Keratinocyte (primary cell): ENCODE measurements around the gene TPI1. TPM values are rescaled to one million over a fixed set of nuclear protein-coding genes. Genes with fewer than 3 reads are reported as not detected.
"Not testable (repeated sequence)": the region's sequence is repeated elsewhere in the genome, so short reads cannot be mapped to it uniquely, and the experiment has no call there.

Experiments
- DNase-seq: peaks from one replicate; pipeline ENCODE4 v3.0.0-alpha.2; 2011; ENCODE audit warnings: low read depth, missing footprints, low spot score
- FAIRE-seq: peaks from 2 replicates; lab custom pipeline; 2011; peaks lifted over from hg19 to GRCh38; lab: Jason Lieb, UNC
- H2AFZ ChIP-seq: 2 replicates; pipeline ENCODE4 v1.6.0; 2012; ENCODE audit warnings: low read length, control low read depth, inconsistent platforms; ENCODE audit not compliant: control insufficient read depth
- H3K27ac ChIP-seq: 2 replicates; pipeline ENCODE4 v1.5.1; 2011; ENCODE audit warnings: low read length; ENCODE audit not compliant: control insufficient read depth, insufficient read depth
- H3K27me3 ChIP-seq: 3 replicates; pipeline ENCODE4 v1.6.0; 2011; ENCODE audit warnings: low read length; ENCODE audit not compliant: control insufficient read depth, insufficient read depth; ENCODE audit errors: extremely low read depth
- H3K36me3 ChIP-seq, 2 experiments: 2 replicates in 1 of 2; 3 replicates in 1 of 2; pipeline ENCODE4 v1.5.1; 2011; ENCODE audit warnings: low read length in 2 of 2, mild to moderate bottlenecking in 1 of 2; ENCODE audit not compliant: control insufficient read depth in 2 of 2, insufficient read depth in 2 of 2; ENCODE audit errors: extremely low read depth in 1 of 2
- H3K4me1 ChIP-seq: 3 replicates; pipeline ENCODE4 v1.5.1; 2011; ENCODE audit warnings: low read length; ENCODE audit not compliant: control insufficient read depth, insufficient read depth; ENCODE audit errors: extremely low read depth
- H3K4me2 ChIP-seq: 3 replicates; pipeline ENCODE4 v1.6.0; 2011; ENCODE audit warnings: low read depth, low read length; ENCODE audit not compliant: control insufficient read depth, insufficient read depth; ENCODE audit errors: extremely low read depth
- H3K4me3 ChIP-seq, 3 experiments: fragments of 200-600 bp in 1 of 3; sonication (generic) in 1 of 3; 2 replicates in 2 of 3; 3 replicates in 1 of 3; pipeline ENCODE4 v1.5.1; 2011 to 2016; ENCODE audit warnings: low read length in 3 of 3, mild to moderate bottlenecking in 3 of 3, control low read depth in 2 of 3, inconsistent platforms in 1 of 3, low read depth in 1 of 3, mixed read lengths in 1 of 3, mixed run types in 1 of 3, moderate library complexity in 1 of 3; ENCODE audit not compliant: control insufficient read depth in 2 of 3, insufficient read depth in 2 of 3; ENCODE audit errors: extremely low read depth in 1 of 3
- H3K79me2 ChIP-seq: 2 replicates; pipeline ENCODE4 v1.6.0; 2012; ENCODE audit warnings: low read length; ENCODE audit not compliant: control insufficient read depth, insufficient read depth
- H3K9ac ChIP-seq: 3 replicates; pipeline ENCODE4 v1.6.0; 2011; ENCODE audit warnings: low read length; ENCODE audit not compliant: control insufficient read depth, insufficient read depth; ENCODE audit errors: extremely low read depth
- H3K9me1 ChIP-seq: 3 replicates; pipeline ENCODE4 v1.6.0; 2011; ENCODE audit warnings: low read length; ENCODE audit not compliant: control insufficient read depth, insufficient read depth; ENCODE audit errors: extremely low read depth
- H3K9me3 ChIP-seq: 2 replicates; pipeline ENCODE4 v1.5.1; 2012; ENCODE audit warnings: low read depth, low read length; ENCODE audit not compliant: control insufficient read depth
- H4K20me1 ChIP-seq: 3 replicates; pipeline ENCODE4 v1.6.0; 2011; ENCODE audit warnings: low read length; ENCODE audit not compliant: control insufficient read depth, insufficient read depth; ENCODE audit errors: extremely low read depth
- CTCF ChIP-seq, 3 experiments: IDR thresholded peaks in 1 of 3; conservative IDR thresholded peaks in 1 of 3; optimal IDR thresholded peaks in 1 of 3; 2 replicates in 2 of 3; 3 replicates in 1 of 3; pipeline versions ENCODE3 to v1.5.1; 2011; ENCODE audit warnings: low read length in 3 of 3, mild to moderate bottlenecking in 3 of 3, moderate library complexity in 2 of 3, control low read depth in 1 of 3, inconsistent platforms in 1 of 3; ENCODE audit not compliant: insufficient read depth in 2 of 3; ENCODE audit errors: extremely low read depth in 1 of 3
- EZH2 ChIP-seq: IDR thresholded peaks from one replicate; pipeline ENCODE4 v1.6.1; 2012; ENCODE audit warnings: inconsistent platforms, mild to moderate bottlenecking, low read length, moderate library complexity
- dilution Hi-C: fragments of 300-500 bp; cut with MboI; formaldehyde crosslinking; loops from one replicate; pipeline ENCODE4 v1.7.0; 2020; ENCODE audit warnings: low sequenced_read_pairs; ENCODE audit not compliant: extremely low pct_ligation_motif_present
- polyA plus RNA-seq, 5 experiments: library from polyadenylated mRNA; depleted of rRNA in 3 of 5; stranded (reverse) in 3 of 5; stranded (forward) in 1 of 5; unstranded in 1 of 5; fragments of >200 nt; gene quantifications; 1 replicate in 1 of 5; 2 replicates in 3 of 5; 3 replicates in 1 of 5; pipeline versions ENCODE4 v1.2.1 to v1.2.3, GENCODE V29; 2011 to 2012; ENCODE audit warnings: missing spikeins in 2 of 5, low read depth in 1 of 5, low replicate concordance in 1 of 5

The TPI1 gene
- polyA plus RNA-seq, 1 donor (not counting 4 experiments of a cell fraction or from before 2014, with no cell fraction given): 1,551 TPM

- Histone ChIP-seq H3K4me2 (no peak overlapping the region), H3K27me3 (no peaks in the 10 kb centered on the region), H2AFZ (no peak overlapping the region), H3K36me3 (peaks cover 42% of the 10 kb centered on the region in 2 experiments), H4K20me1 (peaks cover 5% of the 10 kb centered on the region), H3K9me3 (no peaks in the 10 kb centered on the region), H3K9ac (no peak overlapping the region), H3K4me1 (peaks cover 14% of the 10 kb centered on the region), H3K79me2 (peaks cover 14% of the 10 kb centered on the region), H3K27ac (no peak overlapping the region), H3K9me1 (no peaks in the 10 kb centered on the region), H3K4me3 (no peak overlapping the region)
- dilution Hi-C loops: no loop called here
- TF ChIP-seq EZH2: no peak
- TF ChIP-seq CTCF (optimal IDR thresholded peaks at IDR 0.05 in 1 of 3, IDR thresholded peaks at IDR 0.05 in 1 of 3, conservative IDR thresholded peaks at IDR 0.05 in 1 of 3; ENCODE audit: extremely low read depth in 1 of 3, insufficient read depth in 2 of 3, low read length in 3 of 3): no peak
- FAIRE-seq: no peak
- DNase-seq: no peak
Observed at GRCh38 chr12:6863586-6864321, 3.6 kb upstream of the TPI1 start.

- Histone ChIP-seq H3K36me3 (peaks cover 44 to 47% of the 10 kb centered on the region in 2 experiments), H3K4me1 (peaks cover 25% of the 10 kb centered on the region), H3K79me2 (peaks cover 29% of the 10 kb centered on the region), H4K20me1 (peaks cover 20% of the 10 kb centered on the region)
- H3K4me2 ChIP-seq, DNase-seq, H3K9ac ChIP-seq, H3K27ac ChIP-seq, H3K9me3 ChIP-seq, H3K27me3 ChIP-seq, H2AFZ ChIP-seq, H3K9me1 ChIP-seq, H3K4me3 ChIP-seq, FAIRE-seq, dilution Hi-C loops: not testable (repeated sequence)
Observed at GRCh38 chr12:6865307-6865706, 2.0 kb upstream of the TPI1 start.
